Measurements from ENCODE around the gene HDAC8. TPM values are rescaled to one million over a fixed set of nuclear protein-coding genes. Genes with fewer than 3 reads are reported as not detected.

HDAC8 gene
- polyA plus RNA-seq, 1 donor from 2014 or later, result 54.0 TPM

DNA sequence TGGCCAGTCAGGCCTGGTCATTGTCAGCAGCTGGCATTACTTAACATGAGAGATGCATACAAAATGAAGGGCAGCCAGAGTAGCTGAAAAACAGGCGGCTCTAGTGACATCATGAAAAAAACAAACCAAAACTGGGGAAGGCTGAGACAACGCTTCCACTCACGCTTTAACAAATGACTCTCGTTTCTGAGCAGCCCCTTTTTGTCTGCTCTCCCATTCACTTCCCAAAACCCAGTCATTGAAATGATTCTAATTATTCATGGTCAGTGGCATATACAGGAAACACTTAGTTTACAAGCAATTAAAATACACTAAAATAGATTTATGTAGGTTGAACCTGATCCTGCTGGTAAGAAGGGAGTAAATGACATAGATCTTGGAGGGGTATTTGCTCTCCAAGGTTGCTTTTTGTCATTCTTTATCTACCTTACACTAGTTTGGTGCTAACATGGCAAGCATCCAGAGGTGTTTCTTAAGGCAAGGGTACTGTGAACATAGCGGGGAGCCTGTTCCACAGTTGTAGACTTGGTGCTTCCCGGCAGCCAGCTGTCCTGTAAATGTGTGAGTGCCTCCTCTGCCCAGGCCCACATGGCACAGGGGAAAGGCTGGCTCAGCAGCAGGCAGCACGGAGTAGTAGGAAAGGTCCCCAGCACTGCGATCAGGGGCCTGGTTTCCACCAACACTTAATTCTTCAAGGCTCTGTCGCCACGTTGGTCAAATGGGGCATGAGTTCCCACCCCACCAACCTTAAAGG, 205.8 kb downstream of the HDAC8 start:
- no peaks in the 10 kb centered on the region for H3F3A ChIP-seq (ENCODE audit: insufficient read depth, low read length, poor library complexity, severe bottlenecking)
- H3K9ac ChIP-seq (ENCODE audit: low read length), result no peak overlapping the region
- no peaks in the 10 kb centered on the region for H3K79me2 ChIP-seq (replicated peaks; ENCODE audit: insufficient read depth, low read length)
- H3K27me3 ChIP-seq (ENCODE audit: insufficient read depth, low read depth, low read length), result no peaks in the 10 kb centered on the region
- H3K9me2 ChIP-seq (ENCODE audit: insufficient read depth, low read length), result no peaks in the 10 kb centered on the region
- no peak for TF ChIP-seq MXI1 (conservative IDR thresholded peaks at IDR 0.05; ENCODE audit: poor library complexity, severe bottlenecking)
- no peak for TF ChIP-seq EZH2 (IDR thresholded peaks at IDR 0.05; ENCODE audit: borderline replicate concordance, insufficient read depth, low read length, poor library complexity, severe bottlenecking)
- no peak for TF ChIP-seq SMC3 (conservative IDR thresholded peaks at IDR 0.05; ENCODE audit: poor library complexity)
- TF ChIP-seq POLR2AphosphoS5 (IDR thresholded peaks at IDR 0.05), result no peak
- no peak for TF ChIP-seq RAD21 (conservative IDR thresholded peaks at IDR 0.05)
- TF ChIP-seq, protein P1, sequence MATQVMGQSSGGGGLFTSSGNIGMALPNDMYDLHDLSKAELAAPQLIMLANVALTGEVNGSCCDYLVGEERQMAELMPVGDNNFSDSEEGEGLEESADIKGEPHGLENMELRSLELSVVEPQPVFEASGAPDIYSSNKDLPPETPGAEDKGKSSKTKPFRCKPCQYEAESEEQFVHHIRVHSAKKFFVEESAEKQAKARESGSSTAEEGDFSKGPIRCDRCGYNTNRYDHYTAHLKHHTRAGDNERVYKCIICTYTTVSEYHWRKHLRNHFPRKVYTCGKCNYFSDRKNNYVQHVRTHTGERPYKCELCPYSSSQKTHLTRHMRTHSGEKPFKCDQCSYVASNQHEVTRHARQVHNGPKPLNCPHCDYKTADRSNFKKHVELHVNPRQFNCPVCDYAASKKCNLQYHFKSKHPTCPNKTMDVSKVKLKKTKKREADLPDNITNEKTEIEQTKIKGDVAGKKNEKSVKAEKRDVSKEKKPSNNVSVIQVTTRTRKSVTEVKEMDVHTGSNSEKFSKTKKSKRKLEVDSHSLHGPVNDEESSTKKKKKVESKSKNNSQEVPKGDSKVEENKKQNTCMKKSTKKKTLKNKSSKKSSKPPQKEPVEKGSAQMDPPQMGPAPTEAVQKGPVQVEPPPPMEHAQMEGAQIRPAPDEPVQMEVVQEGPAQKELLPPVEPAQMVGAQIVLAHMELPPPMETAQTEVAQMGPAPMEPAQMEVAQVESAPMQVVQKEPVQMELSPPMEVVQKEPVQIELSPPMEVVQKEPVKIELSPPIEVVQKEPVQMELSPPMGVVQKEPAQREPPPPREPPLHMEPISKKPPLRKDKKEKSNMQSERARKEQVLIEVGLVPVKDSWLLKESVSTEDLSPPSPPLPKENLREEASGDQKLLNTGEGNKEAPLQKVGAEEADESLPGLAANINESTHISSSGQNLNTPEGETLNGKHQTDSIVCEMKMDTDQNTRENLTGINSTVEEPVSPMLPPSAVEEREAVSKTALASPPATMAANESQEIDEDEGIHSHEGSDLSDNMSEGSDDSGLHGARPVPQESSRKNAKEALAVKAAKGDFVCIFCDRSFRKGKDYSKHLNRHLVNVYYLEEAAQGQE (IDR thresholded peaks at IDR 0.05; ENCODE audit: borderline replicate concordance), result no peak
- TF ChIP-seq CTCF (IDR thresholded peaks at IDR 0.05; ENCODE audit: poor library complexity, severe bottlenecking), result no peak
- no peak for TF ChIP-seq EP300 (conservative IDR thresholded peaks at IDR 0.05; ENCODE audit: poor library complexity, severe bottlenecking)
- TF ChIP-seq TAF1 (IDR thresholded peaks at IDR 0.05; ENCODE audit: low read depth), result no peak
- H3K4me3 ChIP-seq (ENCODE audit: low read length), result no peak overlapping the region
- no peak overlapping the region for H3K4me2 ChIP-seq (ENCODE audit: low read length)
- no peak overlapping the region for H3K27ac ChIP-seq (ENCODE audit: low read length)
- H3K9me3 ChIP-seq (ENCODE audit: low read length), result no peaks in the 10 kb centered on the region
- no peaks in the 10 kb centered on the region for H4K20me1 ChIP-seq (ENCODE audit: insufficient read depth)
- H2AFZ ChIP-seq (ENCODE audit: low read depth, low read length), result no peak overlapping the region
- H3K36me3 ChIP-seq (ENCODE audit: insufficient read depth, low read length), result no peaks in the 10 kb centered on the region

GRCh38 chrX:72366178-72366577, 206.5 kb downstream of the HDAC8 start:
- no peak for TF ChIP-seq CTCF (IDR thresholded peaks at IDR 0.05; ENCODE audit: poor library complexity, severe bottlenecking)
- Histone ChIP-seq H3K4me2 (ENCODE audit: low read length) (no peak overlapping the region), H4K20me1 (ENCODE audit: insufficient read depth) (no peaks in the 10 kb centered on the region), H3K9ac (ENCODE audit: low read length) (no peak overlapping the region), H3K9me3 (ENCODE audit: low read length) (no peaks in the 10 kb centered on the region), H3K9me2 (ENCODE audit: insufficient read depth, low read length) (no peaks in the 10 kb centered on the region), H3K79me2 (replicated peaks; ENCODE audit: insufficient read depth, low read length) (no peaks in the 10 kb centered on the region), H3K4me3 (ENCODE audit: low read length) (no peak overlapping the region), H3F3A (ENCODE audit: insufficient read depth, low read length, poor library complexity, severe bottlenecking) (no peaks in the 10 kb centered on the region), H3K27ac (ENCODE audit: low read length) (no peak overlapping the region), H3K27me3 (ENCODE audit: insufficient read depth, low read depth, low read length) (no peaks in the 10 kb centered on the region), H2AFZ (ENCODE audit: low read depth, low read length) (no peak overlapping the region), H3K36me3 (ENCODE audit: insufficient read depth, low read length) (no peaks in the 10 kb centered on the region)

Data from neural cell (in vitro differentiated cells).